Cardiac muscle cell (in vitro differentiated cells and primary cell): ENCODE data around the gene RRP1B. TPM values are rescaled to one million over a fixed set of nuclear protein-coding genes. Genes with fewer than 3 reads are reported as not detected.

Source experiments
- DNase-seq, 2 donors: peaks; one replicate each; pipeline versions ENCODE4 v3.0.0 to v3.0.0-alpha.2; 2010 to 2017; ENCODE audit warnings: low read depth in 1 of 2, low spot score in 1 of 2
- H3K27ac ChIP-seq: fragments of 200-600 bp; sonication (generic); 2 replicates; pipeline ENCODE4 v1.5.1; 2016
- H3K27me3 ChIP-seq: fragments of 200-600 bp; sonication (generic); 2 replicates; pipeline ENCODE4 v1.6.0; 2016; ENCODE audit warnings: control low read depth
- H3K36me3 ChIP-seq: fragments of 200-600 bp; sonication (generic); 2 replicates; pipeline ENCODE4 v1.5.1; 2016; ENCODE audit warnings: control low read depth
- H3K4me1 ChIP-seq: fragments of 200-600 bp; sonication (generic); 2 replicates; pipeline ENCODE4 v1.8.1; 2017; ENCODE audit warnings: low read depth, mild to moderate bottlenecking, mixed run types
- H3K4me3 ChIP-seq: fragments of 200-600 bp; sonication (generic); 2 replicates; pipeline ENCODE4 v1.5.1; 2016; ENCODE audit warnings: mild to moderate bottlenecking
- H3K9me3 ChIP-seq: fragments of 200-600 bp; sonication (generic); 2 replicates; pipeline ENCODE4 v1.5.1; 2017; ENCODE audit warnings: low read depth, mild to moderate bottlenecking, control low read depth
- CTCF ChIP-seq: IDR thresholded peaks from 2 replicates; pipeline ENCODE4 v1.5.1; 2012; ENCODE audit warnings: low read depth, mild to moderate bottlenecking, low read length
- polyA plus RNA-seq: library from polyadenylated mRNA; unstranded; fragments of >200 nt; fragmentation: Nextera tagmentation; extraction: Ambion mirVana; gene quantifications from 2 replicates; pipeline ENCODE4 v1.2.1, GENCODE V29; 2016
- total RNA-seq: library from RNA; depleted of rRNA; stranded (reverse); fragments of >200 nt; gene quantifications from 2 replicates; pipeline ENCODE4 v1.2.3, GENCODE V29; 2016

Gene RRP1B
- total and polyA plus RNA-seq, 2 experiments from 2014 or later: 14.8 to 25.5 TPM

GRCh38 chr21:43733529-43734071, 74.2 kb downstream of the RRP1B start:
- TF ChIP-seq CTCF: no peak
- Histone ChIP-seq H3K4me3 (no peak overlapping the region), H3K9me3 (no peaks in the 10 kb centered on the region), H3K27me3 (no peaks in the 10 kb centered on the region), H3K36me3 (no peaks in the 10 kb centered on the region), H3K27ac (no peak overlapping the region), H3K4me1 (peaks cover 13% of the 10 kb centered on the region)
- DNase-seq: peak in 1 of 2 donors; percentile 64

- DNase-seq: no peak
- Histone ChIP-seq H3K4me1 (peaks cover 13% of the 10 kb centered on the region), H3K36me3 (no peaks in the 10 kb centered on the region), H3K27ac (peak overlapping the region; percentile 42), H3K4me3 (no peak overlapping the region), H3K27me3 (no peaks in the 10 kb centered on the region), H3K9me3 (no peaks in the 10 kb centered on the region)
- TF ChIP-seq CTCF: no peak
Measured at GRCh38 chr21:43734131-43734927, 75.0 kb downstream of the RRP1B start.

GRCh38 chr21:43734928-43735229, 75.5 kb downstream of the RRP1B start:
- peak overlapping the region; percentile 42 for H3K27ac ChIP-seq
- H3K27me3 ChIP-seq: no peaks in the 10 kb centered on the region
- H3K4me1 ChIP-seq: peaks cover 13% of the 10 kb centered on the region
- no peak overlapping the region for H3K4me3 ChIP-seq
- no peak for TF ChIP-seq CTCF
- DNase-seq: peak in 1 of 2 donors; percentile 94
- H3K36me3 ChIP-seq: no peaks in the 10 kb centered on the region
- no peaks in the 10 kb centered on the region for H3K9me3 ChIP-seq

- Histone ChIP-seq H3K4me1 (peaks cover 13% of the 10 kb centered on the region), H3K36me3 (no peaks in the 10 kb centered on the region), H3K27me3 (no peaks in the 10 kb centered on the region), H3K9me3 (no peaks in the 10 kb centered on the region), H3K27ac (peak overlapping the region; percentile 42), H3K4me3 (no peak overlapping the region)
- no peak for DNase-seq
- TF ChIP-seq CTCF: no peak
Measured at GRCh38 chr21:43735236-43736091, 76.1 kb downstream of the RRP1B start.

GRCh38 chr21:43736224-43736883, 77.0 kb downstream of the RRP1B start:
- Histone ChIP-seq H3K9me3 (no peaks in the 10 kb centered on the region), H3K27ac (no peak overlapping the region), H3K4me3 (no peak overlapping the region), H3K36me3 (no peaks in the 10 kb centered on the region), H3K4me1 (peaks cover 13% of the 10 kb centered on the region), H3K27me3 (no peaks in the 10 kb centered on the region)
- no peak for TF ChIP-seq CTCF
- no peak for DNase-seq
